Panc1 (cell line): ENCODE data around the gene CHST14. TPM values are rescaled to one million over a fixed set of nuclear protein-coding genes. Genes with fewer than 3 reads are reported as not detected.

Source experiments
- ATAC-seq: fragments of 200-7000 bp; cut with Tn5 transposase; 2 replicates; pipeline ENCODE4 v1.9.1; 2020; ENCODE audit warnings: mild to moderate bottlenecking, moderate library complexity
- BruUV-seq: library from RNA; stranded (reverse); fragments of 400-500 nt; replicated peaks from 2 replicates; lab custom pipeline; 2021; lab: Mats Ljungman, UMichigan
- CTCF ChIA-PET: fragments of 300-600 bp; sonication (Branson Sonifier 250); formaldehyde crosslinking; loops from one replicate; lab custom pipeline; 2022; ENCODE audit warnings: antibody characterized with exemption; lab: Charles Lee
- POLR2A ChIA-PET: fragments of 300-600 bp; sonication (Branson Sonifier 250); formaldehyde crosslinking; loops from one replicate; lab custom pipeline; 2022; ENCODE audit warnings: antibody characterized with exemption; lab: Charles Lee
- DNase-seq: peaks from one replicate; pipeline ENCODE4 v3.0.0-alpha.2; 2010; ENCODE audit warnings: low read depth, low spot score
- H3K27ac ChIP-seq: 2 replicates; pipeline ENCODE4 v1.5.1; 2011; ENCODE audit warnings: mild to moderate bottlenecking, low read length, inconsistent platforms
- H3K27me3 ChIP-seq: fragments of 200-500 bp; sonication (Bioruptor generic); 2 replicates; pipeline ENCODE4 v1.6.0; 2014; ENCODE audit warnings: low read length, inconsistent platforms; ENCODE audit not compliant: control insufficient read depth, insufficient read depth
- H3K36me3 ChIP-seq: fragments of 200-500 bp; sonication (Bioruptor generic); 2 replicates; pipeline ENCODE4 v1.5.1; 2014; ENCODE audit warnings: inconsistent platforms, mild to moderate bottlenecking, low read length, moderate library complexity; ENCODE audit not compliant: control insufficient read depth, insufficient read depth
- H3K4me1 ChIP-seq: 2 replicates; pipeline ENCODE4 v1.5.1; 2011; ENCODE audit warnings: inconsistent platforms, mild to moderate bottlenecking, low read length, moderate library complexity; ENCODE audit not compliant: control insufficient read depth, insufficient read depth
- H3K4me3 ChIP-seq, 2 experiments: 2 replicates each; pipeline ENCODE4 v1.5.1; 2011 to 2012; ENCODE audit warnings: low read depth in 2 of 2, low read length in 2 of 2, mild to moderate bottlenecking in 2 of 2, inconsistent platforms in 1 of 2, moderate library complexity in 1 of 2
- H3K9me3 ChIP-seq: fragments of 200-500 bp; sonication (Bioruptor generic); 2 replicates; pipeline ENCODE4 v1.5.1; 2014; ENCODE audit warnings: low read depth, mild to moderate bottlenecking, inconsistent platforms, low read length, moderate library complexity; ENCODE audit not compliant: control insufficient read depth, insufficient read depth
- POLR2AphosphoS5 ChIP-seq: IDR thresholded peaks from 2 replicates; pipeline ENCODE4 v1.6.1; 2012; ENCODE audit warnings: mild to moderate bottlenecking, low read depth, low read length, moderate library complexity
- SIN3A ChIP-seq: IDR thresholded peaks from 2 replicates; pipeline ENCODE4 v1.6.1; 2012; ENCODE audit warnings: low read depth, mild to moderate bottlenecking, low read length, moderate library complexity, borderline replicate concordance; ENCODE audit not compliant: insufficient read depth
- TCF7L2 ChIP-seq: IDR thresholded peaks from 2 replicates; pipeline ENCODE4 v1.6.1; 2011; ENCODE audit warnings: mild to moderate bottlenecking, low read depth, low read length, inconsistent platforms
- in situ Hi-C: cut with HindIII; loops from 2 replicates; pipeline ENCODE4 v1.10.0; 2016; ENCODE audit warnings: low sequenced_read_pairs, low pct_unique_long_range_greater_than_20kb
- intact Hi-C: fragments of 100-400 bp; cut with micrococcal nuclease; formaldehyde crosslinking; loops from one replicate; pipeline ENCODE4 v1.10.0; 2022; ENCODE audit not compliant: unreplicated experiment
- total RNA-seq: library from RNA; stranded (reverse); gene quantifications from one replicate; pipeline ENCODE4 v1.2.1, GENCODE V29; 2021; ENCODE audit not compliant: unreplicated experiment
- TF ChIP-seq, protein P1 (sequence below), 2 experiments: IDR thresholded peaks; 2 replicates each; pipeline ENCODE4 v1.6.1; 2011 to 2012; ENCODE audit warnings: low read depth in 2 of 2, control low read depth in 1 of 2, low read length in 1 of 2, mild to moderate bottlenecking in 1 of 2, moderate library complexity in 1 of 2; ENCODE audit not compliant: insufficient read depth in 1 of 2
- TF ChIP-seq, protein P2 (sequence below): fragments of 450-650 bp; IDR thresholded peaks from 2 replicates; pipeline ENCODE4 v1.5.1; 2017; ENCODE audit warnings: mild to moderate bottlenecking

The CHST14 gene
- total RNA-seq, 1 experiment from 2014 or later: 42.4 TPM

DNA sequence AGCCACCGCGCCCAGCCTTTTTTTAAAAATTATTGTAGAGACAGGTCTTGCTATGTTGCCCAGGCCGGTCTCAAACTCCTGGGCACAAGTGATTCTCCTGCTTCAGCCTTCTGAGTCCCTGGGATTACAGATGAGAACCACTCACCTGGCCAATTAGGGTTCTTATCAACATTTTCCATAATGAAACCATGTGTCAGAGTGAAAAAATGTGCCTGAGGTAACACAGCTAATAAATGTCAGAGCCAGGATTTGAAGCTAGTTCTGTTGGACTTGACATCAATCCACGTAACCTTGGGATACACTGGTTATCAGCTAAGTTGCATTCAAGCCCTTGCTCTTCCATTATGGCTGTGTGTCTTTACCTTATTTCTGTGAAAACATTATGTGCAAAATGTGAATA lies 29.1 kb downstream of the CHST14 start:
- Histone ChIP-seq H3K27me3 (no peaks in the 10 kb centered on the region), H3K9me3 (no peaks in the 10 kb centered on the region), H3K36me3 (no peaks in the 10 kb centered on the region), H3K27ac (no peak overlapping the region), H3K4me1 (no peaks in the 10 kb centered on the region), H3K4me3 (no peak overlapping the region)
- ChIA-PET CTCF (interaction anchor here (0.5 to 0.7 kb wide), 2 partner anchors 17 to 68 kb away, joined by 3 to 5 read pairs; no protein-coding TSS in a partner anchor), POLR2A (interaction anchor here (0.6 to 0.7 kb wide), 2 partner anchors 36 to 69 kb away, joined by 3 to 4 read pairs; partner anchors contain the start of gene RPUSD2)
- DNase-seq: no peak
- in situ Hi-C loops: no loop called here
- intact Hi-C loops: no loop called here
- no TSS peak for BruUV-seq
- ATAC-seq: no peak
- TF ChIP-seq, protein P1, sequence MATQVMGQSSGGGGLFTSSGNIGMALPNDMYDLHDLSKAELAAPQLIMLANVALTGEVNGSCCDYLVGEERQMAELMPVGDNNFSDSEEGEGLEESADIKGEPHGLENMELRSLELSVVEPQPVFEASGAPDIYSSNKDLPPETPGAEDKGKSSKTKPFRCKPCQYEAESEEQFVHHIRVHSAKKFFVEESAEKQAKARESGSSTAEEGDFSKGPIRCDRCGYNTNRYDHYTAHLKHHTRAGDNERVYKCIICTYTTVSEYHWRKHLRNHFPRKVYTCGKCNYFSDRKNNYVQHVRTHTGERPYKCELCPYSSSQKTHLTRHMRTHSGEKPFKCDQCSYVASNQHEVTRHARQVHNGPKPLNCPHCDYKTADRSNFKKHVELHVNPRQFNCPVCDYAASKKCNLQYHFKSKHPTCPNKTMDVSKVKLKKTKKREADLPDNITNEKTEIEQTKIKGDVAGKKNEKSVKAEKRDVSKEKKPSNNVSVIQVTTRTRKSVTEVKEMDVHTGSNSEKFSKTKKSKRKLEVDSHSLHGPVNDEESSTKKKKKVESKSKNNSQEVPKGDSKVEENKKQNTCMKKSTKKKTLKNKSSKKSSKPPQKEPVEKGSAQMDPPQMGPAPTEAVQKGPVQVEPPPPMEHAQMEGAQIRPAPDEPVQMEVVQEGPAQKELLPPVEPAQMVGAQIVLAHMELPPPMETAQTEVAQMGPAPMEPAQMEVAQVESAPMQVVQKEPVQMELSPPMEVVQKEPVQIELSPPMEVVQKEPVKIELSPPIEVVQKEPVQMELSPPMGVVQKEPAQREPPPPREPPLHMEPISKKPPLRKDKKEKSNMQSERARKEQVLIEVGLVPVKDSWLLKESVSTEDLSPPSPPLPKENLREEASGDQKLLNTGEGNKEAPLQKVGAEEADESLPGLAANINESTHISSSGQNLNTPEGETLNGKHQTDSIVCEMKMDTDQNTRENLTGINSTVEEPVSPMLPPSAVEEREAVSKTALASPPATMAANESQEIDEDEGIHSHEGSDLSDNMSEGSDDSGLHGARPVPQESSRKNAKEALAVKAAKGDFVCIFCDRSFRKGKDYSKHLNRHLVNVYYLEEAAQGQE (IDR thresholded peaks at IDR 0.05; ENCODE audit: insufficient read depth in 1 of 2, low read depth in 2 of 2, low read length in 1 of 2): no peak
- TF ChIP-seq, protein P2, sequence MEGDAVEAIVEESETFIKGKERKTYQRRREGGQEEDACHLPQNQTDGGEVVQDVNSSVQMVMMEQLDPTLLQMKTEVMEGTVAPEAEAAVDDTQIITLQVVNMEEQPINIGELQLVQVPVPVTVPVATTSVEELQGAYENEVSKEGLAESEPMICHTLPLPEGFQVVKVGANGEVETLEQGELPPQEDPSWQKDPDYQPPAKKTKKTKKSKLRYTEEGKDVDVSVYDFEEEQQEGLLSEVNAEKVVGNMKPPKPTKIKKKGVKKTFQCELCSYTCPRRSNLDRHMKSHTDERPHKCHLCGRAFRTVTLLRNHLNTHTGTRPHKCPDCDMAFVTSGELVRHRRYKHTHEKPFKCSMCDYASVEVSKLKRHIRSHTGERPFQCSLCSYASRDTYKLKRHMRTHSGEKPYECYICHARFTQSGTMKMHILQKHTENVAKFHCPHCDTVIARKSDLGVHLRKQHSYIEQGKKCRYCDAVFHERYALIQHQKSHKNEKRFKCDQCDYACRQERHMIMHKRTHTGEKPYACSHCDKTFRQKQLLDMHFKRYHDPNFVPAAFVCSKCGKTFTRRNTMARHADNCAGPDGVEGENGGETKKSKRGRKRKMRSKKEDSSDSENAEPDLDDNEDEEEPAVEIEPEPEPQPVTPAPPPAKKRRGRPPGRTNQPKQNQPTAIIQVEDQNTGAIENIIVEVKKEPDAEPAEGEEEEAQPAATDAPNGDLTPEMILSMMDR: no peak
- TF ChIP-seq TCF7L2: no peak
- TF ChIP-seq SIN3A: no peak

DNA sequence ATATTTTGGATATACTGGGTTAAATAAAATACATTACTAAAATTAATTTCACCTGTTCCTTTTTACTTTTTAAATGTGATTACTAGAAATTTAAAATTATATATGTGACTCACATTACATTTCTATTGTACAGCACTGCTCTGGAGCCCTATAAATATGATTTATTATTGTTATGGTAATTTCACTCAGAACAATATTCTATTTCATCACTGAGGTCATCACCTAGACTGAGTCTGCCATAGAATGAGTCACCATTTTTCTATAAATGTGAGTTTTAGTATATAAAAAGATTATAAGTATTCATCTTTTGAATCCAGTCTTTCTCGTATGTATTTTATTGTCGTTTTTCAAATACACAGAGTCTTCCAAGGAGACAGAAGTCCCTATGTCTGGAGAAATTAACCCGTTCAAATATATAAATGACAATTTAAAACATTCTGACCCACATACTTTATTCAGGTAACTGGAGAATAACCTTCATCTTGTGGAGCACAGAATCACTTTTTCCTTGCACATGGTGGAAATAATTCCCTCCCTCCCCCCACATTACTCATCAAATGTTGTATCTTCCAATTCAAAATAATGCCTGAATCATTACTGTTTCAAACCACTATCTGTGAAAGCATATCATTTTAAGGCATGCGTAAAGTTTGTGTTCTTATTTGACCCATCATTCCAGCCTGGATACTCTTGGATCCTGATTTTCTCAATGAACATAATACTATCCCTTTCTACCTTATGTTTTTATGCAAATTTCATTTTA lies 30.0 kb downstream of the CHST14 start:
- TF ChIP-seq, protein P1 (IDR thresholded peaks at IDR 0.05; ENCODE audit: insufficient read depth in 1 of 2, low read depth in 2 of 2, low read length in 1 of 2): no peak
- TF ChIP-seq POLR2AphosphoS5 (no peak), TCF7L2 (no peak)
- TF ChIP-seq, protein P2: no peak
- no peaks in the 10 kb centered on the region for H3K9me3 ChIP-seq
- no peaks in the 10 kb centered on the region for H3K4me1 ChIP-seq
- CTCF ChIA-PET: interaction anchor here (0.5 to 0.7 kb wide), 2 partner anchors 11 to 69 kb away, joined by 5 to 11 read pairs; no protein-coding TSS in a partner anchor
- intact Hi-C loops (no loop called here), in situ Hi-C loops (no loop called here)
- H3K36me3 ChIP-seq: no peaks in the 10 kb centered on the region
- no TSS peak for BruUV-seq
- H3K27ac ChIP-seq: no peak overlapping the region
- POLR2A ChIA-PET: interaction anchor here (0.6 kb wide), 1 partner anchor 169 kb away, joined by 6 read pairs; no protein-coding TSS in a partner anchor
- H3K4me3 ChIP-seq: no peak overlapping the region
- no peaks in the 10 kb centered on the region for H3K27me3 ChIP-seq
- DNase-seq (no peak), ATAC-seq (no peak)
